ENCODE measurements around the gene PCDH9.

PCDH9 gene

GRCh38 chr13:67091603-67092002 is 138.5 kb downstream of the PCDH9 start:
- no peak overlapping the region for H3K4me3 ChIP-seq (ENCODE audit: low read length, poor library complexity, severe bottlenecking)
- H3K9ac ChIP-seq (ENCODE audit: low read depth, low read length, poor library complexity, severe bottlenecking), result no peak overlapping the region
- TF ChIP-seq, protein P1, sequence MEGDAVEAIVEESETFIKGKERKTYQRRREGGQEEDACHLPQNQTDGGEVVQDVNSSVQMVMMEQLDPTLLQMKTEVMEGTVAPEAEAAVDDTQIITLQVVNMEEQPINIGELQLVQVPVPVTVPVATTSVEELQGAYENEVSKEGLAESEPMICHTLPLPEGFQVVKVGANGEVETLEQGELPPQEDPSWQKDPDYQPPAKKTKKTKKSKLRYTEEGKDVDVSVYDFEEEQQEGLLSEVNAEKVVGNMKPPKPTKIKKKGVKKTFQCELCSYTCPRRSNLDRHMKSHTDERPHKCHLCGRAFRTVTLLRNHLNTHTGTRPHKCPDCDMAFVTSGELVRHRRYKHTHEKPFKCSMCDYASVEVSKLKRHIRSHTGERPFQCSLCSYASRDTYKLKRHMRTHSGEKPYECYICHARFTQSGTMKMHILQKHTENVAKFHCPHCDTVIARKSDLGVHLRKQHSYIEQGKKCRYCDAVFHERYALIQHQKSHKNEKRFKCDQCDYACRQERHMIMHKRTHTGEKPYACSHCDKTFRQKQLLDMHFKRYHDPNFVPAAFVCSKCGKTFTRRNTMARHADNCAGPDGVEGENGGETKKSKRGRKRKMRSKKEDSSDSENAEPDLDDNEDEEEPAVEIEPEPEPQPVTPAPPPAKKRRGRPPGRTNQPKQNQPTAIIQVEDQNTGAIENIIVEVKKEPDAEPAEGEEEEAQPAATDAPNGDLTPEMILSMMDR (conservative IDR thresholded peaks at IDR 0.05; ENCODE audit: low read length), result no peak
- TF ChIP-seq EZH2phosphoT487 (IDR thresholded peaks at IDR 0.05; ENCODE audit: borderline replicate concordance), result no peak
- H3K27me3 ChIP-seq (ENCODE audit: insufficient read depth, low read length, poor library complexity, severe bottlenecking), result no peaks in the 10 kb centered on the region
- H3F3A ChIP-seq (ENCODE audit: low read depth), result no peaks in the 10 kb centered on the region
- H4K20me1 ChIP-seq (ENCODE audit: insufficient read depth, low read length, poor library complexity, severe bottlenecking), result no peaks in the 10 kb centered on the region
- no peak overlapping the region; the same call in 1 of the 2 replicates for H2AFZ ChIP-seq (ENCODE audit: low read length)
- no peaks in the 10 kb centered on the region for H3K79me2 ChIP-seq (ENCODE audit: insufficient read depth, low read length)
- no peaks in the 10 kb centered on the region for H3K36me3 ChIP-seq (ENCODE audit: insufficient read depth, low read length)
- H3K9me3 ChIP-seq (ENCODE audit: insufficient read depth, low read depth, low read length), result no peaks in the 10 kb centered on the region
- peaks cover 2% of the 10 kb centered on the region for H3K4me1 ChIP-seq (ENCODE audit: insufficient read depth, low read length, poor library complexity, severe bottlenecking)
- no peak overlapping the region for H3K4me2 ChIP-seq (ENCODE audit: low read depth, low read length, poor library complexity, severe bottlenecking)
- no peaks in the 10 kb centered on the region for H3K9me2 ChIP-seq (replicated peaks; ENCODE audit: low read depth, low read length)

- H3F3A ChIP-seq (ENCODE audit: low read depth), result no peaks in the 10 kb centered on the region
- H3K4me1 ChIP-seq (ENCODE audit: insufficient read depth, low read length, poor library complexity, severe bottlenecking), result peaks cover 7% of the 10 kb centered on the region
- no peak for TF ChIP-seq EZH2phosphoT487 (IDR thresholded peaks at IDR 0.05; ENCODE audit: borderline replicate concordance)
- TF ChIP-seq, protein P1 (conservative IDR thresholded peaks at IDR 0.05; ENCODE audit: low read length), result no peak
- H3K27me3 ChIP-seq (ENCODE audit: insufficient read depth, low read length, poor library complexity, severe bottlenecking), result no peaks in the 10 kb centered on the region
- no peak overlapping the region for H3K4me3 ChIP-seq (ENCODE audit: low read length, poor library complexity, severe bottlenecking)
- no peaks in the 10 kb centered on the region for H3K36me3 ChIP-seq (ENCODE audit: insufficient read depth, low read length)
- no peaks in the 10 kb centered on the region for H3K79me2 ChIP-seq (ENCODE audit: insufficient read depth, low read length)
- no peaks in the 10 kb centered on the region for H3K9me2 ChIP-seq (replicated peaks; ENCODE audit: low read depth, low read length)
- no peak overlapping the region for H3K4me2 ChIP-seq (ENCODE audit: low read depth, low read length, poor library complexity, severe bottlenecking)
- peak overlapping the region; percentile 54; the same call in 1 of the 2 replicates for H2AFZ ChIP-seq (ENCODE audit: low read length)
- no peaks in the 10 kb centered on the region for H4K20me1 ChIP-seq (ENCODE audit: insufficient read depth, low read length, poor library complexity, severe bottlenecking)
- H3K9ac ChIP-seq (ENCODE audit: low read depth, low read length, poor library complexity, severe bottlenecking), result no peak overlapping the region
- H3K9me3 ChIP-seq (ENCODE audit: insufficient read depth, low read depth, low read length), result no peaks in the 10 kb centered on the region
These were observed 139.3 kb downstream of the PCDH9 start for GRCh38 chr13:67090856-67091255.

- Histone ChIP-seq H3K9me2 (replicated peaks; ENCODE audit: low read depth, low read length) (no peaks in the 10 kb centered on the region), H4K20me1 (ENCODE audit: insufficient read depth, low read length, poor library complexity, severe bottlenecking) (no peaks in the 10 kb centered on the region), H3K9ac (ENCODE audit: low read depth, low read length, poor library complexity, severe bottlenecking) (no peak overlapping the region), H3K9me3 (ENCODE audit: insufficient read depth, low read depth, low read length) (no peaks in the 10 kb centered on the region), H2AFZ (ENCODE audit: low read length) (peak overlapping the region; percentile 59), H3K79me2 (ENCODE audit: insufficient read depth, low read length) (no peaks in the 10 kb centered on the region), H3K4me2 (ENCODE audit: low read depth, low read length, poor library complexity, severe bottlenecking) (no peak overlapping the region), H3K27me3 (ENCODE audit: insufficient read depth, low read length, poor library complexity, severe bottlenecking) (no peaks in the 10 kb centered on the region), H3K36me3 (ENCODE audit: insufficient read depth, low read length) (no peaks in the 10 kb centered on the region), H3K4me3 (ENCODE audit: low read length, poor library complexity, severe bottlenecking) (no peak overlapping the region), H3F3A (ENCODE audit: low read depth) (no peaks in the 10 kb centered on the region), H3K4me1 (ENCODE audit: insufficient read depth, low read length, poor library complexity, severe bottlenecking) (peaks cover 7% of the 10 kb centered on the region)
- TF ChIP-seq, protein P1 (conservative IDR thresholded peaks at IDR 0.05; ENCODE audit: low read length), result no peak
- TF ChIP-seq EZH2phosphoT487 (IDR thresholded peaks at IDR 0.05; ENCODE audit: borderline replicate concordance), result no peak
These were observed 142.6 kb downstream of the PCDH9 start for GRCh38 chr13:67087527-67087926.

Data from Loucy (cell line).